8988T (cell line): ENCODE measurements around the gene UBQLN1.
"Not testable (repeated sequence)": the region's sequence is repeated elsewhere in the genome, so short reads cannot be mapped to it uniquely, and the experiment has no call there.

Experiments
- DNase-seq: peaks from one replicate; pipeline ENCODE4 v3.0.0; 2011

UBQLN1 gene

DNA sequence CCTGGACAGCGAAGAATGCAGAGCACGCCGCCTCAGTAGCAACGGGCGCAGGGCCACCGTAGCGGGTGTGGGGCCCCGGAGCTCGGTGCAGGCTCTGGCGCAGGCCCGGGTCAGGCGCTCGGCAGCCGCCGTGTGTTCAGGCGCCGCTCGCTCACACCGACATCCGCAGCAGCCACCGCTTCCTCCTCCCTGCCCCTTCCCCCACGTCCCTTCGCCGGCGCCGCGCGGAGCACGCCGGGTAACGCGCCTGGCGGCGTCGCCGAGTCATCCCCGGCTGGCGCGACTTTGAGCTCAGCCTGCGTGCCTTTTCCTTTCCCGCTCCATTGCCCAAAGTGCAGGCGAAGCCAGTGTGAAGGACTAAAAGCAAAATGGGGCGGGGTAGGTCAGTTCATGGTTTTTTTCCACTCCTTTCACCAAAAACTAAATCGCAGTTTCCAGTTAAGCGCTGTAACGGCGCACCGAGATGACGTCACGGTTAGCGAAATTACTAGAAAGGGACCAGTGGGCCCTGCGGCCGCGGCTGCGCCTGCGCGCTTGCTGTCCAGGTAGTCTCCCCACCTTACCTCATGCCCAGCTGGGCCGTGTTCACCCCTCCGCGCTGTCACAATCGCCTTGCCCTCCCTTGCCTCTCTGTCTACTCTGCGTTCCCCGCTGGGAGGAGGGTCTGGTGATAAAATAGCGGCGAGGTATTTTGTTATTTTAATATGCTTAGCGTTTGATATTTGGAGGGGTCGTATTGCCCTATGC, at the start of gene UBQLN1:
Gene UBQLN1, minus strand, starts transcription at position 191 of the 747 bp plus-strand sequence. CDS start 279 bp downstream, outside the sequence.
- peak; percentile 87 for DNase-seq

DNA sequence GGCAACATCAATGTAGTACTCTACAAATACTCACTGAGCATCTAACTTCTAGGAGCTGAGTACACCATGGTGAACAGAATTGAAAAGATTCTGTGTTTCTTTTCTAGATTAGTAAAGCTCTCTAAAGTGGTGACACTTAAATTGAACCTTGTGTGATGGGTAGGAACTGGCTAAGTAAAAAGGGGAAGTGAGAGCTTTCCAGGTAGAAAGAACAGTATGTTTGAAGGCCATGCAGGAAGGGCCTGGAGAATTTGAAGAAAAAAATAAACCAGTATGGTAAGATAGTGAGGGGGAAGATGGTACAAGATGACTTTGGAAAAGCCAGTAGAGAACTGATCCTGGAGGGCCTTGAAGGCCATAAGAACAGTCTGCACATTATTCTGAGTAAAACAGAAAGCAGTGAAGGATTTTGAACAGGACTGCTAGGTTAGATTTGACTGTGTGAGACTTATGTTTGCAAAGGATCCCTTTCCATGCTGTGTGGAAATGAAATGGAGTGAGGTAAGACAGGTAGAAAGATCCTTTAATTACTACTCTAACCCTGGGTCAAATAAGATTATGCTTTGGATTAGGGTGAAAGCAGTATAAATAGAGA, 46.7 kb upstream of the UBQLN1 start:
- DNase-seq, result no peak

- DNase-seq, result no peak
These were observed 41.9 kb upstream of the UBQLN1 start for GRCh38 chr9:83749706-83750105.

DNA sequence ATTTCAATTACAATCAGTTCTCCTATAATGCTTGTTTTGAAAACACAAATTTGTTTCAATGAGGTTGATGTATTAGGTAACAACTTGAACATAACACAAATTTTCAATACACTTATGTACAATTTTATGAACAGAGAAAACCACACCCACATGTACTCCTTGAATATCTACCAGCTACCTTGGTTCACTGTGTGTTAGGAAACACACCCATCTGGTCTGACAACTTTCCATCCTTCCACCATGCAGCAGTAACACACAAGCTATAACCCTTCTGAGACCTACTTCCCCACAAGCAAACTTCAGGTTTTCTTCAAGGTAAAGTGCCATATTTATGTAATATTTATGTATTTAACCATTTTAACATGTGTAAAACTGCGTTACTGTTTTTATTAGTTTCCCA, 36.4 kb upstream of the UBQLN1 start:
- no peak for DNase-seq

- DNase-seq, result no peak
These were observed 26.0 kb upstream of the UBQLN1 start for GRCh38 chr9:83733739-83734138.

GRCh38 chr9:83728591-83729368, 21.0 kb upstream of the UBQLN1 start:
- DNase-seq, result not testable (repeated sequence)

DNA sequence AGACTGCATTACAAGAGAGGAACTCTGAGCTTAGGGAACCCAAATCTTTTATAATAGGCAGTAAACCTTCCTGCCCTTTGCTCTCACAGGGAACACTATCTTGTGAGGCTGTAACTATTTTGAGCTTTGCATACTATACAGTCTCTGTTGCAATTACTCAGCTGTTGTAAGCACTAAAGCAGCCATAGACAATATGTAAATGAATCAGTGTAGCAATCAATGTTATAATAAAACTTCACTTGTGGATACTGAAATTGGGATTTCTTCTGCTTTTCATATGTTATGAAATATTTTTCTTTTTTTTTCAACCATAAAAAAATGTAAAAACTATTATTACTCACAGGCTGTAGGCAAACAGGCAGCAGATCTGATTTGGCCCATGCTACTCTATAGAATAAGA, 16.7 kb upstream of the UBQLN1 start:
- no peak for DNase-seq

DNA sequence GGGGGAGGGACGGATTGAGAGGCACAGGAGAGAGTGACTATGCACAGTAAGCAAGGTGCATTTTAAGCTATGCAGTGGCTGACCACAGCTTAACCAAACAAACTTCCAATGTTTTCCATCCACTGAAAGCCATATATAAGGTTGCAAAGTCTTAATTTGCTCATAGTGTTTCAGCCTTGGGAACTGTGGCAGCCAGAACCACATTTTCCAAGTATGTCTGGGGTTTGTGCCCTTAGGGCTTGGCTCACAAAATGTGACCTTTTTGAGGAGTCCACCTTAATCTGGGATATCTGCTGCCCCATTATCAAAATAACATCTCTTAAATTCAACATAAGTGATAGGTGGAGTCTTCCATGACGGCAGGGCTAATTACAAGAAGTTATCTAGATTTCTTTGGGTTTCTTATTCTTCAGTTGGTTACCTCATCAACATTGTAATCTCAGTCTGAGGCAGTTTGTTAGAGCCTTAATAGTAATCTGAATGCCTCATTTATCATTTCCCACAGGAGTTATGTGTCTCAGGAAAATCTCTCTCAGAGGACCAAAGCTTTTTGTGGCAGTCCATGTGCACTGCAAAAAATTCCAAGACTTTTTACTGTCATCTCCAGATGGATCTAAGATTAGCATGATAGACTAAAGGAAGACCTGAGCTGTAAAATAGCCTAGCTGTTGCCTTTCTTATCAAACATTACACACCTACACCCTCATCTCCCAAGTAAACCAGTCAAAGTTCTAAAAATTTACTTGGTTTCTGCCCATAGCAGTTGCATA, 15.2 kb upstream of the UBQLN1 start:
- no peak for DNase-seq

- DNase-seq, result no peak
These were observed 13.8 kb upstream of the UBQLN1 start for GRCh38 chr9:83721509-83721908.

- DNase-seq, result no peak
These were observed 8.0 kb upstream of the UBQLN1 start for GRCh38 chr9:83715794-83716193.

- no peak for DNase-seq
These were observed 7.5 kb upstream of the UBQLN1 start for GRCh38 chr9:83715221-83715620.

DNA sequence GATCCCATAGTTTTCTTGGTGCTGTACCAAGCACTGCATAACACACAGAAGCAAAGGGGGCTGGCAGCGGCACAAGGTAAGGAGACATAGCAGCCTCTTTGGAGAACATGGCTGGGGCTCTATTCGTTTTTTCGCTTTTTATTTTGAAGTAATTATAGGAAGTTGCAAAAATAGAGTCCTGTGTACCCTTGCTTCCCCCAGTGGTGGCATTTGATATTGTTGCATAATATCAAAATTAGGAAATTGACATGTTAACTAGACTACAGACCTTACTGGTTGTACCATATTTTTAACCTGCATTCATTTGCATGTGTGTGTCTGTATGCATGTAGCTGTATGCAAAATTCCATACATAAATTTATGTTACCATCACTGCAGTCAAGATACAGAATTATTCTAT, 6.6 kb upstream of the UBQLN1 start:
- no peak for DNase-seq

DNA sequence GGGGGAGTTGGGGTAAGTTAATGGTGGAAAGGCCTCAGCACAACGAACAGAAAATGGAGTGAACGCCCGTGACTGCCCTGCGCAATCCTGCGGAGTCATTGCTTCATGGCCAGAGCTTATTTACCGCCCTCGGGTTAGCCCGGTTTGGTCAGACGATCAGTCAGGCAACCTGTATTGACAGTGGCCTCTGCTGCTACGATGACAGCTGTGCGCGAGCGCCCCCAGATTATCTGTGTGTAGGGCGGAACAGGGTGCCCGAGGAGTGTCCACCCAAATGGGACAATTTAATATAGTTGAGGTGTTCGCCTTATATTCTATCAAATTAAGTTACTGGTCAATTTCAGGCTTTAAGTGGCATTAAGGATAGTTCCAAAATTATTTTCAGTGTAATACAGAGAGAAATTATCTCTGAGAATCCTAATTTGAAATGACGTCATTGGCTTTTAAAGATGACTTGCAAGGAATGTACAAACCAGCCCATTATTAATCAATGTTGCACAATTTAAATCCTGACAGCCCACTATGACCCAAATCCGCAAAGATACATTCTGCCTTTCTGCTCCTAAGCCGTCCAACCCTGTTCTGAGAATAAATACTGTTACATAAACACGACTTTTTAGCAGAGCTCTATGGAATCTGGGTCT, 879 bp upstream of the UBQLN1 start:
- DNase-seq, result peak; percentile 25

GRCh38 chr9:83707518-83707767, 315 bp downstream of the UBQLN1 start:
- peak; percentile 59 for DNase-seq

GRCh38 chr9:83706676-83707517, 861 bp downstream of the UBQLN1 start:
- peak; percentile 18 for DNase-seq

DNA sequence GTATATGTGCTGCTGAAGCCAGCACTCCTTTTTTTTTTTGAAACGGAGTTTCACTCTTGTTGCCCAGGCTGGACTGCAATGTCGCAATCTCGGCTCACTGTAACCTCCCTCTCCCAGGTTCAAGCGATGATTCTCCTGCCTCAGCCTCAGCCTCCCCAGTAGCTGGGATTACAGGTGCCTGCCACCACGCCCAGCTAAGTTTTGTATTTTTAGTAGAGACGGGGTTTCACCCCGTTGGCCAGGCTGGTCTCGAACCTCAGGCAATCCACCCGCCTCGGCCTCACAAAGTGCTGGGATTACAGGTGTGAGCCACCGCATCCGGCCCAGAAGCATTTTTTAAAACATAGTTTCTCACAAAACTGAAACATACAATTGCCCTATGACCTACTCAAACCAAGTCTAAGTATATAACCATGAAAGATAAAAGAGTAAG, 2.5 kb downstream of the UBQLN1 start:
- DNase-seq, result not testable (repeated sequence)

GRCh38 chr9:83701769-83702168, 6.0 kb downstream of the UBQLN1 start:
- no peak for DNase-seq

DNA sequence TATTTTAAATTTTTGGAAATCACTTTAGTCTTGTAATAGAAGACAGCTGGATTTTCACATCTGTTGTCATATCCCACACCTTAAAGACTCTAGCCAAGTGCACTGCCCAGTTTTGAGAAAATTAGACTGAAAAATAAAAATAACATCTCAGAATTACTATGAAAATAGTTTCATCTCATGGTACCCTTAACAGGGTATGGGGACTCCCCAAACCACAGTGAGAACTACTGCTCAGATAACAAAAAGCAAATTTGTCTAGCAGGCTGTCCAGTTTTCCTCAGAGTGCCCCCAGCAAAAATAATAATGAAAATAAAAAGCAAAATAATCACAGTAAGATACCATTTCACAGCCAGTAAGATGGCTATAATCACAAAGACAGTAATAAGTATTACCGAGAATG, 6.5 kb downstream of the UBQLN1 start:
- DNase-seq, result no peak

- DNase-seq, result no peak
These were observed 8.1 kb downstream of the UBQLN1 start for GRCh38 chr9:83699615-83700014.

GRCh38 chr9:83698976-83699585, 8.7 kb downstream of the UBQLN1 start:
- no peak for DNase-seq

DNA sequence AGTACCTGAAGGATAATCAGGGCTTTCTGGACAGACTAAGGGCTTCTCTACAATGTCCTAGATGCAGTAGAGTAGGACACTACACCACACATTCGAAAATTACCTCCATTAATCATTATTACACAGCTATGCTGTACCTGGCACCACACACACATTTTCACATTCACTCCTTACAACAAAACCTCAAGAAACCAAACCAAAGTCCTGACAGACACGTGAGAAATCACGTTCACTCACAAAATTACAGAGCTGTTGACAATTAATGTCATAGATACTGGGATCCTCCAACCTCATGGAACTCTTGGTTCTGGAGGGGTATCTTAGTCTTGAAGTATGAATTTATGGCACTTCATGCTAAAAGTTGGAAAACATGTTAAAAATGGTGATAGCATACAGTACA, 16.3 kb downstream of the UBQLN1 start:
- DNase-seq, result no peak
